Esophagus squamous epithelium (tissue), 5 donors: ENCODE results near the gene CHST11. TPM values are rescaled to one million over a fixed set of nuclear protein-coding genes. Genes with fewer than 3 reads are reported as not detected.

ENCODE experiments used
- DNase-seq: peaks from one replicate; lab custom pipeline; 2025; lab: John Stamatoyannopoulos, UW
- H3K27ac ChIP-seq, 4 donors: fragments of 200-600 bp; sonication (generic); one replicate each; pipeline ENCODE4 v1.5.1; 2016 to 2019; ENCODE audit warnings: mild to moderate bottlenecking in 1 of 4
- H3K27me3 ChIP-seq, 4 donors: fragments of 200-600 bp; sonication (generic); 1 replicate in 3 of 4; 2 replicates in 1 of 4; pipeline versions ENCODE4 v1.5.1 to v1.6.0; 2017 to 2021; ENCODE audit warnings: antibody characterized with exemption in 1 of 4
- H3K36me3 ChIP-seq, 3 donors: fragments of 200-600 bp; sonication (generic); one replicate each; pipeline ENCODE4 v1.5.1; 2016 to 2019
- H3K4me1 ChIP-seq, 3 donors: fragments of 200-600 bp; sonication (generic); one replicate each; pipeline ENCODE4 v1.5.1; 2017 to 2019
- H3K4me3 ChIP-seq, 4 donors: fragments of 200-600 bp; sonication (generic); 1 replicate in 3 of 4; 2 replicates in 1 of 4; pipeline ENCODE4 v1.5.1; 2016 to 2019; ENCODE audit warnings: mild to moderate bottlenecking in 2 of 4, moderate library complexity in 1 of 4
- H3K9me3 ChIP-seq, 3 donors: fragments of 200-600 bp; sonication (generic); one replicate each; pipeline ENCODE4 v1.5.1; 2016 to 2019
- CTCF ChIP-seq, 6 experiments: fragments of 450-650 bp in 4 of 6; fragments of 200-600 bp in 2 of 6; sonication (generic) in 2 of 6; IDR thresholded peaks; one replicate each; pipeline ENCODE4 v1.5.1; 2016 to 2019; ENCODE audit warnings: antibody characterized with exemption in 6 of 6, mild to moderate bottlenecking in 4 of 6, moderate library complexity in 4 of 6
- POLR2A ChIP-seq, 4 donors: fragments of 450-650 bp; IDR thresholded peaks; one replicate each; pipeline ENCODE4 v1.6.1; 2017; ENCODE audit warnings: antibody characterized with exemption in 4 of 4, mild to moderate bottlenecking in 4 of 4, moderate library complexity in 3 of 4
- WGBS, 2 donors: methylation state at CpG; one replicate each; pipeline ENCODE4 v1.1.5; 2018; 5-methylcytosine and 5-hydroxymethylcytosine counted together
- intact Hi-C: fragments of 100-400 bp; cut with DNase I; formaldehyde crosslinking; loops from one replicate; pipeline ENCODE4 v1.15.0; 2022
- total RNA-seq, 4 donors: library from RNA; depleted of rRNA; stranded (reverse); fragments of >200 nt; gene quantifications; one replicate each; pipeline ENCODE4 v1.1.0, GENCODE V29; 2016
- donor health status: DM: yes; HTN: yes; CAD: no.

CHST11 gene
- total RNA-seq, 4 donors from 2014 or later: 6.3 to 12.6 (median 10.3) TPM

GRCh38 chr12:104443008-104443407 is 13.7 kb upstream of the CHST11 start:
- Histone ChIP-seq H3K9me3 (no peaks in the 10 kb centered on the region), H3K36me3 (no peaks in the 10 kb centered on the region), H3K4me1 (no peaks in the 10 kb centered on the region), H3K27ac (no peak overlapping the region), H3K27me3 (no peaks in the 10 kb centered on the region), H3K4me3 (no peak overlapping the region)
- intact Hi-C loops: no loop called here
- TF ChIP-seq CTCF (IDR thresholded peaks at IDR 0.05) (no peak), POLR2A (IDR thresholded peaks at IDR 0.05) (no peak)
- WGBS, 2 donors: 78 to 79% methylated on average over 1 of the region's 1 CpG
- no peak for DNase-seq

GRCh38 chr12:104446646-104447421 is 9.9 kb upstream of the CHST11 start:
- H3K27ac ChIP-seq: no peak overlapping the region
- no peaks in the 10 kb centered on the region for H3K9me3 ChIP-seq
- TF ChIP-seq POLR2A (IDR thresholded peaks at IDR 0.05) (no peak), CTCF (IDR thresholded peaks at IDR 0.05) (no peak)
- WGBS, 2 donors: 82 to 97% methylated on average over 5 of the region's 5 CpGs
- no peaks in the 10 kb centered on the region for H3K36me3 ChIP-seq
- H3K27me3 ChIP-seq: no peaks in the 10 kb centered on the region
- no peak for DNase-seq
- no peaks in the 10 kb centered on the region for H3K4me1 ChIP-seq
- H3K4me3 ChIP-seq: no peak overlapping the region
- intact Hi-C loops: no loop called here

GRCh38 chr12:104448031-104448430 is 8.7 kb upstream of the CHST11 start:
- no peak overlapping the region for H3K27ac ChIP-seq
- H3K4me1 ChIP-seq: no peaks in the 10 kb centered on the region
- no peaks in the 10 kb centered on the region for H3K9me3 ChIP-seq
- 86% methylated on average over 5 of the region's 5 CpGs for WGBS, 2 donors
- DNase-seq: no peak
- H3K27me3 ChIP-seq: no peaks in the 10 kb centered on the region
- TF ChIP-seq POLR2A (IDR thresholded peaks at IDR 0.05): no peak
- TF ChIP-seq CTCF (IDR thresholded peaks at IDR 0.05): no peak
- no peaks in the 10 kb centered on the region for H3K36me3 ChIP-seq
- no peak overlapping the region for H3K4me3 ChIP-seq
- intact Hi-C loops: no loop called here

GRCh38 chr12:104448451-104448850 is 8.3 kb upstream of the CHST11 start:
- TF ChIP-seq POLR2A (IDR thresholded peaks at IDR 0.05) (no peak), CTCF (IDR thresholded peaks at IDR 0.05) (no peak)

GRCh38 chr12:104450700-104451099 is 6.0 kb upstream of the CHST11 start:
- Histone ChIP-seq H3K9me3 (no peaks in the 10 kb centered on the region), H3K27ac (no peak overlapping the region), H3K27me3 (no peaks in the 10 kb centered on the region), H3K4me3 (no peak overlapping the region), H3K36me3 (no peaks in the 10 kb centered on the region), H3K4me1 (peaks cover 0 to 12% (median 6%) of the 10 kb centered on the region in 3 donors)
- TF ChIP-seq CTCF (IDR thresholded peaks at IDR 0.05) (no peak), POLR2A (IDR thresholded peaks at IDR 0.05) (no peak)
- no peak for DNase-seq
- intact Hi-C loops: no loop called here

More at GRCh38 chr12:104448451-104448850, 8.3 kb upstream of the CHST11 start:
- no peak for DNase-seq
- Histone ChIP-seq H3K4me1 (no peaks in the 10 kb centered on the region), H3K27me3 (no peaks in the 10 kb centered on the region), H3K9me3 (no peaks in the 10 kb centered on the region), H3K27ac (no peak overlapping the region), H3K36me3 (no peaks in the 10 kb centered on the region), H3K4me3 (no peak overlapping the region)
- intact Hi-C loops: no loop called here
- 88 to 100% methylated on average over 1 of the region's 1 CpG for WGBS, 2 donors
